AG20443 (cell line): Measurements from ENCODE around the gene NCBP1.
"Not testable (repeated sequence)": the region's sequence is repeated elsewhere in the genome, so short reads cannot be mapped to it uniquely, and the experiment has no call there.

Source experiments
- DNase-seq: peaks from one replicate; pipeline ENCODE4 v3.0.0; 2012; ENCODE audit warnings: low spot score, mixed read lengths

NCBP1 gene

GRCh38 chr9:97672403-97672802 lies 38.8 kb downstream of the NCBP1 start:
- DNase-seq, result no peak

- no peak for DNase-seq
Observed at GRCh38 chr9:97673922-97674321, 40.3 kb downstream of the NCBP1 start.

GRCh38 chr9:97675655-97676054 lies 42.0 kb downstream of the NCBP1 start:
- no peak for DNase-seq

GRCh38 chr9:97682242-97682641 lies 48.6 kb downstream of the NCBP1 start:
- no peak for DNase-seq

GRCh38 chr9:97688654-97689053 lies 55.0 kb downstream of the NCBP1 start:
- DNase-seq, result no peak

GRCh38 chr9:97689401-97690180 lies 56.0 kb downstream of the NCBP1 start:
- no peak for DNase-seq

GRCh38 chr9:97694769-97695168 lies 61.1 kb downstream of the NCBP1 start:
- no peak for DNase-seq

GRCh38 chr9:97695390-97695789 lies 61.8 kb downstream of the NCBP1 start:
- no peak for DNase-seq

- no peak for DNase-seq
Observed at GRCh38 chr9:97695995-97696802, 62.6 kb downstream of the NCBP1 start.

- DNase-seq, result peak; percentile 100
Observed at GRCh38 chr9:97696803-97697601, 63.4 kb downstream of the NCBP1 start, which contains the start of gene XPA. Gene XPA (minus strand): TSS chr9:97697340. CDS start chr9:97697292, 48 bp downstream.

- DNase-seq, result no peak
Observed at GRCh38 chr9:97697837-97698236, 64.2 kb downstream of the NCBP1 start.

GRCh38 chr9:97698865-97699264 lies 65.2 kb downstream of the NCBP1 start:
- DNase-seq, result no peak

- not testable (repeated sequence) for DNase-seq
Observed at GRCh38 chr9:97699281-97699680, 65.7 kb downstream of the NCBP1 start.

- not testable (repeated sequence) for DNase-seq
Observed at GRCh38 chr9:97699824-97700223, 66.2 kb downstream of the NCBP1 start.

GRCh38 chr9:97703437-97704344 lies 70.1 kb downstream of the NCBP1 start:
- peak; percentile 81 for DNase-seq

- no peak for DNase-seq
Observed at GRCh38 chr9:97704345-97704677, 70.7 kb downstream of the NCBP1 start.

- no peak for DNase-seq
Observed at GRCh38 chr9:97704851-97705250, 71.2 kb downstream of the NCBP1 start.

GRCh38 chr9:97705354-97705950 lies 71.8 kb downstream of the NCBP1 start:
- DNase-seq, result no peak

- DNase-seq, result no peak
Observed at GRCh38 chr9:97706246-97706645, 72.6 kb downstream of the NCBP1 start.

- peak; percentile 87 for DNase-seq
Observed at GRCh38 chr9:97710356-97711222, 77.0 kb downstream of the NCBP1 start.
